ENCODE measurements around the gene SBF2.

The SBF2 gene

DNA sequence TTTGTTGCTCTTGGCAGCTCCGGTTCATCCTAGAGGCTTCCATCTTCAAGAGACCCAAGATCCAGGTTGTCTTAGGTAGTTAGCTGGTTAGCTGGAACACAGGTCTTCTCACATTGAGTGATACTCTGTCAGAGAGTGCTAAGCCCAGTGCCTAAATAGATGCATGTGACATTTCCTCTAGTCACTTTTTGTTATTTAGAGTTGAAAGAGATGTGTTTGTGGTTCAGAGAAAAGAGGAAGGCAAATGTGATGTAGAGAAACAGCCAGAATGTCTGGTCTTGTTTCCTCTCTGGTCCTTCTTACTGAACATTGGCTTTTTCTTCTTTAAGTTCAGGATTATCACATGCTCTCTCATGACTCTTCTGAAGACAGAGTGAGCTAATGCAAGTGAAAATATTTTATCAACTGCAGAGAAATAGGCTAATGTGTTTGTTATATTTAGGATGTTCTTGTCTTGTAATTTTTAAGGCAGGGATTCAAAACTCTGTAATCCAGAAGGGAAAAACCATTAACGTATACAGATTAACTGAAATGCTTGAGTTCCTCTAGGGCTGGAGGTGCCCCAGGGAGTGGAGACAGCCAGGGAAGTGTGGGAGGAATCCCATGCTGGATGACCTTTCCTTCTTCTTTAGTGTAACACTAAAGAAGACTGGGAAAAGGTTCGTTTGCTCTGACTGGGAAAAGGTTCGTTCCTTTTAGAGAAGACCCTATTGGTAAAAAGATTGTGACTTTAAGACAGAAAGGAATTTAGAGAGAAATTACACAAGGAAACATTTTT is 554.7 kb downstream of the SBF2 start:
- TF ChIP-seq, protein P1, sequence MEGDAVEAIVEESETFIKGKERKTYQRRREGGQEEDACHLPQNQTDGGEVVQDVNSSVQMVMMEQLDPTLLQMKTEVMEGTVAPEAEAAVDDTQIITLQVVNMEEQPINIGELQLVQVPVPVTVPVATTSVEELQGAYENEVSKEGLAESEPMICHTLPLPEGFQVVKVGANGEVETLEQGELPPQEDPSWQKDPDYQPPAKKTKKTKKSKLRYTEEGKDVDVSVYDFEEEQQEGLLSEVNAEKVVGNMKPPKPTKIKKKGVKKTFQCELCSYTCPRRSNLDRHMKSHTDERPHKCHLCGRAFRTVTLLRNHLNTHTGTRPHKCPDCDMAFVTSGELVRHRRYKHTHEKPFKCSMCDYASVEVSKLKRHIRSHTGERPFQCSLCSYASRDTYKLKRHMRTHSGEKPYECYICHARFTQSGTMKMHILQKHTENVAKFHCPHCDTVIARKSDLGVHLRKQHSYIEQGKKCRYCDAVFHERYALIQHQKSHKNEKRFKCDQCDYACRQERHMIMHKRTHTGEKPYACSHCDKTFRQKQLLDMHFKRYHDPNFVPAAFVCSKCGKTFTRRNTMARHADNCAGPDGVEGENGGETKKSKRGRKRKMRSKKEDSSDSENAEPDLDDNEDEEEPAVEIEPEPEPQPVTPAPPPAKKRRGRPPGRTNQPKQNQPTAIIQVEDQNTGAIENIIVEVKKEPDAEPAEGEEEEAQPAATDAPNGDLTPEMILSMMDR (IDR thresholded peaks at IDR 0.05; ENCODE audit: control insufficient read depth, insufficient read depth, low read depth, low read length, missing control alignments) = no peak
- H3K4me3 ChIP-seq (ENCODE audit: control insufficient read depth, low read depth, low read length) = no peak overlapping the region
- DNase-seq (ENCODE audit: low read depth) = no peak

DNA sequence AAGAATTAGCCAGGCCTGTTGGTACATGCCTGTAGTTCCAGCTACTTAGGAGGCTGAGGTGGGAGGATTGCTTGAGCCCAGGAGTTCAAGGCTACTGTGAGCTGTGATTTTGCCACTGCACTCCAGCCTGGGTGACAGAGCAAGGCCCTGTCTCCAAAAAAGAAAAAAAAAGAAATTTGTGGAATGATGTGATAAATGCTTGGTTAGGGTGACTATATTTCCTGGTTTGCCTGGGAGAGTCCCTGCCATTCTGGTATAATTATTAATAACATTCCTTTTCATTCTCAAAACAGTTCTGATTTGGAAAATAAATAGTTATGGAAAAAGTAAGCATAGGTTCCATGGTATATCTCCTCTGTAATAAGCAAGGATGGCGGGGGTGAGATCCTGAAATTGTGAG is 555.3 kb downstream of the SBF2 start:
- no peak for DNase-seq (ENCODE audit: low read depth)
- H3K4me3 ChIP-seq (ENCODE audit: control insufficient read depth, low read depth, low read length) = no peak overlapping the region
- TF ChIP-seq, protein P1 (IDR thresholded peaks at IDR 0.05; ENCODE audit: control insufficient read depth, insufficient read depth, low read depth, low read length, missing control alignments) = no peak

DNA sequence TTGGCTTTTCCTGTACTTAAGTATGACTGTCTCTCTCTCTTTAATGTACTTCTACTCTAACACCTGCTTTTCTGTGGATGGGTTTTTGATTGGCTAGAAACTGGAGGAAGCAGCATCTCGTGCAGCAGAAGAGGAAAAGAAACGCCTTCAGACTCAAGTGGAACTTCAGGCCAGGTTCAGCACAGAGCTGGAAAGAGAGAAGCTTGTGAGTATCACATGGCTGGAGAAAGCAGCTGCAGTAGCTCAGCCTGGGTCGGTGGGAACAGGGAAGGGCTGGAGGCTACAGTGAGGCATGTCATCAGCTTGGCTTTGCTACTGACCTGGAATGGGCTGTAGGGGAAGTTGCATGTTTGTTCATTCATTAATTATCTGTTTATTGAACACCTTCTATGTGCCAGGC is 555.9 kb downstream of the SBF2 start:
- DNase-seq (ENCODE audit: low read depth) = no peak
- TF ChIP-seq, protein P1 (IDR thresholded peaks at IDR 0.05; ENCODE audit: control insufficient read depth, insufficient read depth, low read depth, low read length, missing control alignments) = no peak
- H3K4me3 ChIP-seq (ENCODE audit: control insufficient read depth, low read depth, low read length) = no peak overlapping the region

DNA sequence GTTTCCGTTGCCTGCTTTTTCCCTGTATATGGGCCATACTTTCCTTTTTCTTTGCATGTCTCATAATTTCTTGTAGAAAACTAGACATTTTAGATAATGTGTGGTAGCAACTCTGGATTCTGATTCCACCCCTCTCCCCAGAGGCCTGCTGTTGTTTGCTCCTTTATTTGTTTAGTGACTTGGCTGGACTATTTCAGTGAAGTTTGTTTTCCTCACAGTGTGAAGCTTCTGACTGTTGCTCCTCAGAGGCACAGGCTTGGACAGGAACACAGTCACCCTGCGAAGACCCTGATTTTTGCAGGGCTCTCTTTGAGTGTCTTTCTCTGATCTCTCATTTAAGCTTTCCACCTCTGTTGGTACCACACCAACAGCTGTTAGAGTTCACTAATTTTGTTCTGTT is 557.7 kb downstream of the SBF2 start:
- no peak overlapping the region for H3K4me3 ChIP-seq (ENCODE audit: control insufficient read depth, low read depth, low read length)
- no peak for DNase-seq (ENCODE audit: low read depth)
- TF ChIP-seq, protein P1 (IDR thresholded peaks at IDR 0.05; ENCODE audit: control insufficient read depth, insufficient read depth, low read depth, low read length, missing control alignments) = no peak

DNA sequence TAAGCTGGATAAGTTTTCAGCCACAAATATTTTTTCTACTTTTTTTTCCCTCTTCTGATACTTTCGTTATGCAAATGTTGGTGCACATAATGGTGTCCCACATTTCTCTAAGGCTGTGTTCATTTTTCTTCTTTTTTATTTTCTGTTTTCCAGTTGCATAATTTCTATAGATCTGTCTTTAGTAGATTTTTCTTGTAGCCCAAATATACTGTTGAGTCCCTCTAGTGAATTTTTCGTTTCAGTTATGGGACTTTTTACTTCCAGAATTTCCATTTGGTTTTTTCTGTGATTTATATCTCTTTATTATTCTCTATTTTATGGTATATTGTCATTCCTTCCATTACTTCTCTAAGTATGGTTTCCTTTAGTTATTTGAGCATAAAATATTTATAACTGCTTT is 558.1 kb downstream of the SBF2 start:
- no peak overlapping the region for H3K4me3 ChIP-seq (ENCODE audit: control insufficient read depth, low read depth, low read length)

DNA sequence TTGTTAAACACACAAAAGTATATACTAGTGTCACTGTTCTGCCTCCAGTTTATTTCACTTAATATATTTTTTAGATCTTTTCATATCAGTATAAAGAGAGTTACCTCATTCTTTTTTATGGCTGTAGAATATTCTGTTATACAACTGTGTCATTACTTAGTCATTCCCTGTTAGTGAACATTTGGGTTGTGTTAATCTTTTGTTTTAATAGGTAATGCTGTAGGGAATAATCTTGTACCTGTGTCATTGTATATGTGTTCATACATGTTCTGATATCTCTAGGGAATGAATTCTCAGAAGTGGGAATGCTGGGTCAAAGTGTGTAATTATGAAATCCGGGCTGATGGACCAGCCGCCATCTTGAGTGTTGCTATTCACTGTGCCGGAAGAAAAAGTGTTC is 558.8 kb downstream of the SBF2 start:
- H3K4me3 ChIP-seq (ENCODE audit: control insufficient read depth, low read depth, low read length) = no peak overlapping the region
- DNase-seq (ENCODE audit: low read depth) = no peak
- TF ChIP-seq, protein P1 (IDR thresholded peaks at IDR 0.05; ENCODE audit: control insufficient read depth, insufficient read depth, low read depth, low read length, missing control alignments) = no peak

More for the DNA sequence above, 558.1 kb downstream of the SBF2 start:
- no peak for DNase-seq (ENCODE audit: low read depth)
- TF ChIP-seq, protein P1 (IDR thresholded peaks at IDR 0.05; ENCODE audit: control insufficient read depth, insufficient read depth, low read depth, low read length, missing control alignments) = no peak

Measured in AG09309 (cell line).